Neuronal stem cell (in vitro differentiated cells): Measurements from ENCODE around the gene TMEM132D.

Experiments used
- DNase-seq: peaks from one replicate; pipeline ENCODE4 v3.0.0-alpha.2; 2013; ENCODE audit warnings: low spot score
- H2AFZ ChIP-seq: one replicate; pipeline ENCODE4 v1.6.1; 2013; ENCODE audit warnings: mild to moderate bottlenecking, low read length, inconsistent platforms
- H2AK5ac ChIP-seq: 2 replicates; pipeline ENCODE4 v1.6.1; 2013; ENCODE audit warnings: low read depth, mild to moderate bottlenecking, inconsistent platforms, low read length, moderate library complexity, mixed read lengths
- H2BK120ac ChIP-seq: 2 replicates; pipeline ENCODE4 v1.6.1; 2013; ENCODE audit warnings: low read depth, mild to moderate bottlenecking, inconsistent platforms, low read length, moderate library complexity, mixed read lengths
- H2BK12ac ChIP-seq: one replicate; pipeline ENCODE4 v1.6.1; 2013; ENCODE audit warnings: low read length, inconsistent platforms
- H2BK15ac ChIP-seq: 2 replicates; pipeline ENCODE4 v1.6.1; 2013; ENCODE audit warnings: mild to moderate bottlenecking, low read length, inconsistent platforms, mixed read lengths
- H2BK5ac ChIP-seq: one replicate; pipeline ENCODE4 v1.6.1; 2013; ENCODE audit warnings: inconsistent platforms, mild to moderate bottlenecking, low read length, moderate library complexity
- H3K14ac ChIP-seq: one replicate; pipeline ENCODE4 v1.6.1; 2013; ENCODE audit warnings: low read length, inconsistent platforms
- H3K18ac ChIP-seq: 2 replicates; pipeline ENCODE4 v1.6.1; 2013; ENCODE audit warnings: low read length, inconsistent platforms
- H3K23ac ChIP-seq: 2 replicates; pipeline ENCODE4 v1.6.1; 2013; ENCODE audit warnings: low read depth, mild to moderate bottlenecking, mixed read lengths, low read length, inconsistent platforms; ENCODE audit not compliant: poor library complexity
- H3K27ac ChIP-seq: replicated peaks from 3 replicates; pipeline ENCODE4 v1.5.1; 2013; ENCODE audit warnings: low read length, inconsistent platforms
- H3K27me3 ChIP-seq, 3 experiments: 2 replicates each; pipeline ENCODE4 v1.6.1; 2013; ENCODE audit warnings: low read length in 3 of 3, mild to moderate bottlenecking in 2 of 3, inconsistent platforms in 1 of 3, low read depth in 1 of 3, mixed read lengths in 1 of 3, moderate library complexity in 1 of 3; ENCODE audit not compliant: control insufficient read depth in 3 of 3, insufficient read depth in 3 of 3
- H3K36me3 ChIP-seq, 2 donors: replicated peaks in 1 of 2; 2 replicates each; pipeline ENCODE4 v1.6.1; 2013; ENCODE audit warnings: low read length in 2 of 2; ENCODE audit not compliant: control insufficient read depth in 2 of 2, insufficient read depth in 2 of 2
- H3K4ac ChIP-seq: 2 replicates; pipeline ENCODE4 v1.6.1; 2013; ENCODE audit warnings: inconsistent platforms, mild to moderate bottlenecking, low read length, moderate library complexity
- H3K4me1 ChIP-seq, 2 donors: 1 replicate in 1 of 2; 2 replicates in 1 of 2; pipeline ENCODE4 v1.6.1; 2013; ENCODE audit warnings: low read length in 2 of 2, low read depth in 1 of 2; ENCODE audit not compliant: control insufficient read depth in 2 of 2, insufficient read depth in 1 of 2
- H3K4me2 ChIP-seq: one replicate; pipeline ENCODE4 v1.6.1; 2013; ENCODE audit warnings: mild to moderate bottlenecking, low read length, inconsistent platforms; ENCODE audit not compliant: insufficient read depth, poor library complexity, severe bottlenecking
- H3K4me3 ChIP-seq, 2 donors: 2 replicates each; pipeline ENCODE4 v1.5.1; 2013; ENCODE audit warnings: low read length in 2 of 2, mild to moderate bottlenecking in 2 of 2, inconsistent platforms in 1 of 2, moderate library complexity in 1 of 2
- H3K79me1 ChIP-seq: one replicate; pipeline ENCODE4 v1.6.1; 2013; ENCODE audit warnings: low read depth, mild to moderate bottlenecking, inconsistent platforms, low read length, moderate library complexity
- H3K9ac ChIP-seq: one replicate; pipeline ENCODE4 v1.6.1; 2013; ENCODE audit warnings: mild to moderate bottlenecking, low read depth, low read length, inconsistent platforms; ENCODE audit not compliant: poor library complexity
- H3K9me3 ChIP-seq, 2 donors: replicated peaks in 1 of 2; 2 replicates each; pipeline versions ENCODE3 to v1.6.1; 2013; ENCODE audit warnings: low read length in 2 of 2, mild to moderate bottlenecking in 2 of 2, inconsistent platforms in 1 of 2, low read depth in 1 of 2, mixed read lengths in 1 of 2, moderate library complexity in 1 of 2; ENCODE audit not compliant: control insufficient read depth in 2 of 2, insufficient read depth in 1 of 2
- H4K8ac ChIP-seq: one replicate; pipeline ENCODE4 v1.6.1; 2013; ENCODE audit warnings: low read depth, mild to moderate bottlenecking, inconsistent platforms, low read length, moderate library complexity
- H4K91ac ChIP-seq: one replicate; pipeline ENCODE4 v1.6.1; 2013; ENCODE audit warnings: low read length, low read depth, mild to moderate bottlenecking, inconsistent platforms; ENCODE audit not compliant: poor library complexity
- WGBS, 2 donors: extraction: QIAGEN DNeasy Blood & Tissue Kit; methylation state at CpG; one replicate each; pipeline ENCODE4 v1.1.7; 2013; ENCODE audit warnings: missing lambda C conversion rate in 2 of 2, mixed read lengths in 1 of 2; ENCODE audit not compliant: insufficient read length in 2 of 2, insufficient replicate concordance in 1 of 2; ENCODE audit errors: extremely low coverage in 2 of 2; 5-methylcytosine and 5-hydroxymethylcytosine counted together

The TMEM132D gene

DNA sequence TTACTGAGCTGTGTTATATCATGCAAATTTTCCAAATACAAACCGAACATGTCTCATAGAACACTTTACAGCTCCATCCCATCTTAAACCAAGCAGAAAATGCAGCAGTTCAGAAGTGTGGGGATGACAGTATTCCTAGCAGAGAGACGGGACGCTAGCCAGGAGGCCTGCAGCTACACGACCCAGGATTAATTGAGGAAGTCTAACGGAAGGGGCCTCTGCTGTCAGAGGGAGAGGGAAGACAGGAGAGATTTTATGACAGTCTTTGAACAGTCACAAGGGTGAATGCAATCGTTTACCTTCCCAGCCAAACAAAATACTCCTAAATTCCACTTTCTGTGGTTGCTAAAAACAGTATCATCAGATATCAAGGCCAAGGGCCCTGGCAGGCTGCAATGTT lies 261.9 kb downstream of the TMEM132D start:
- H3K4me2 ChIP-seq = no peak overlapping the region
- H3K27me3 ChIP-seq = no peaks in the 10 kb centered on the region
- no peak overlapping the region for H3K14ac ChIP-seq
- H3K18ac ChIP-seq = no peak overlapping the region
- H3K9ac ChIP-seq = no peak overlapping the region
- no peaks in the 10 kb centered on the region for H3K36me3 ChIP-seq
- H2AFZ ChIP-seq = peak overlapping the region; percentile 35
- H3K9me3 ChIP-seq = peaks cover 2 to 6% of the 10 kb centered on the region in 2 donors
- no CpG with 5 or more reads among the region's 6 CpGs for WGBS, 2 donors
- no peak overlapping the region for H2BK120ac ChIP-seq
- no peak overlapping the region for H3K23ac ChIP-seq
- no peak overlapping the region for H2BK12ac ChIP-seq
- H2BK5ac ChIP-seq = no peak overlapping the region
- H3K27ac ChIP-seq = no peak overlapping the region
- no peak overlapping the region for H2BK15ac ChIP-seq
- no peak overlapping the region for H4K91ac ChIP-seq
- H3K79me1 ChIP-seq = no peaks in the 10 kb centered on the region
- H3K4me1 ChIP-seq = peaks cover 0 to 1% of the 10 kb centered on the region in 2 donors
- no peak overlapping the region for H3K4ac ChIP-seq
- no peak overlapping the region for H4K8ac ChIP-seq
- no peak overlapping the region for H2AK5ac ChIP-seq
- H3K4me3 ChIP-seq = no peak overlapping the region
- no peak for DNase-seq

DNA sequence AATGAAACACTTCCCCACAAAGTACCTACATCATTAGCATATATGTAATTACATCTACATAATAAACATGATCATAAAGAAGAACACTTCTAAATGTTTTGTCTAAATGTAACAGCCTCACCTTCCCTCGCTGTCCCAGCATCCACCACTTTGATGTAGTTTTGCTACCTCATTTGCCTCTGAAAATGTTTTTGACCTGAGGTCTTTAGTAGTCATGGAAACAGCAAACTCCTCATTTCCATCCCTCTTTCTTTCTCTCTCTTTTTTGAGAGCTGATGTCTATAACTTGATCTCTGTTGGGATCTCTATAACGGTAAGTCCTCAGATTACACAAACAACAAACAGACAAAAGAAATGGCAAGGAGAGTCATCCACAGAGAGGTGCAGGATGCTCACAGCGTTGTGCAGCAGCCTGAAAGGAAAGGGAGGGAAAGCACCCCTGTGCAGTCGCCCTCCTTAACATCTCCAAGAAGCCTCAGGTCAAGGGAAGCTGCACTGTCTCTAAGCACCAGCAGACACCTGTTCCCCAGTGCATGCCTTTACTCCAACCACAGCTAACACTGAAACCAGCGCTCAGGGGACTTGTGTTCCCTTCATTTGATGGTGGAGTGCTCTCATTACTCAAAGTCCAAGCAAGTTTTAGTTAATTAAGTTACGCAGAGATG lies 268.7 kb downstream of the TMEM132D start:
- no peak overlapping the region for H3K18ac ChIP-seq
- H3K79me1 ChIP-seq = no peaks in the 10 kb centered on the region
- H3K27ac ChIP-seq = no peak overlapping the region
- no peak overlapping the region for H2BK15ac ChIP-seq
- peaks cover 6 to 8% of the 10 kb centered on the region in 2 donors for H3K4me1 ChIP-seq
- WGBS, 2 donors = no CpG with 5 or more reads among the region's 6 CpGs
- H4K8ac ChIP-seq = no peak overlapping the region
- H2BK12ac ChIP-seq = no peak overlapping the region
- no peak overlapping the region for H3K9ac ChIP-seq
- no peak overlapping the region for H3K14ac ChIP-seq
- H3K27me3 ChIP-seq = no peaks in the 10 kb centered on the region
- H4K91ac ChIP-seq = no peak overlapping the region
- no peak overlapping the region for H3K23ac ChIP-seq
- no peak overlapping the region for H2AK5ac ChIP-seq
- H3K9me3 ChIP-seq = peaks cover 0 to 6% of the 10 kb centered on the region in 2 donors
- no peak overlapping the region for H2BK5ac ChIP-seq
- no peak overlapping the region for H3K4ac ChIP-seq
- H3K4me3 ChIP-seq = no peak overlapping the region
- H3K36me3 ChIP-seq = no peaks in the 10 kb centered on the region
- DNase-seq = no peak
- H3K4me2 ChIP-seq = no peak overlapping the region
- no peak overlapping the region for H2BK120ac ChIP-seq
- H2AFZ ChIP-seq = no peak overlapping the region

DNA sequence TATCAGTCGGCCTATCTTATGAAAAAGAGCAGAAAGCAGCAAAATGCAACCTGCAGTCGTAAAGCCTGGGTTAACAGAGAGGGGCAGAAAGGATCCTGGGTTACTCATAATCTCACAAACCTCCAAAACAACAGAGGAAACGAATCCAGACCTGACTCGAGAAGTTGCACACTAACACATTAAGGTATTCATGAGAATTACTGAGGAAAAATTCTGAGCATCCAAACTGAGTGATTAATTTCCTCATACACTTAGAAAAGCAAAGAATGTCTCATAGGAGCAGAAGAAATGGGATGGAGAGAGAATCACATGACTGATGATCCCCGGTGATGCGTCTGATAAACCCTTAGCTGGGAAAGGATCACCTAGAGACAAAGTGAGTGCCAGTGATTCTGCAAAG lies 272.5 kb downstream of the TMEM132D start:
- no peak overlapping the region for H2BK15ac ChIP-seq
- no peak overlapping the region for H3K18ac ChIP-seq
- H4K91ac ChIP-seq = no peak overlapping the region
- no peak overlapping the region for H2BK5ac ChIP-seq
- no peaks in the 10 kb centered on the region for H3K27me3 ChIP-seq
- H3K27ac ChIP-seq = no peak overlapping the region
- H3K4me2 ChIP-seq = no peak overlapping the region
- no peak overlapping the region for H3K23ac ChIP-seq
- no peaks in the 10 kb centered on the region for H3K9me3 ChIP-seq
- no peak overlapping the region for H3K4ac ChIP-seq
- no peak overlapping the region for H2BK12ac ChIP-seq
- H3K4me3 ChIP-seq = no peak overlapping the region
- no CpG with 5 or more reads among the region's 6 CpGs for WGBS, 2 donors
- H3K14ac ChIP-seq = no peak overlapping the region
- no peak overlapping the region for H2AK5ac ChIP-seq
- no peak overlapping the region for H3K9ac ChIP-seq
- H4K8ac ChIP-seq = no peak overlapping the region
- H3K4me1 ChIP-seq = peaks cover 6 to 11% of the 10 kb centered on the region in 2 donors
- H3K36me3 ChIP-seq = no peaks in the 10 kb centered on the region
- no peak for DNase-seq
- H2BK120ac ChIP-seq = no peak overlapping the region
- H3K79me1 ChIP-seq = no peaks in the 10 kb centered on the region
- H2AFZ ChIP-seq = no peak overlapping the region

DNA sequence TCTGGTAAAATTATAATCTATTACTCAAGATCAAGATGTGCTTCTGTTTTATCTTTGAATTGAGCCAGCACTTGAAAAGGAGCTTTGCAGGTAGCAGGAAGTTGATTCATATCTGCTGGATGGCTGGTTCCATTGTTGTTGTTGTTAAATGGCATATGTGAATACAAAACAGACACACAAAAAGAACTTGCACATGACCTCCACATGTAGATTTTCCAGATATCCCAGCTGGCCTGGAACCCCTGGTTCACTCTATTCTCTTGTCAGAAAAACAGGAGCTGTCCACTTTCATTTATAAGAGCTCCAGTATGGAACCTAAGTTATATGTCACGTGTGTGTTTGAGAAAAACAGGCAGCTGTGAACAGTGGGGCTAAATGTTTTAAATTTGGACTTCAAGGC lies 273.9 kb downstream of the TMEM132D start:
- H2AFZ ChIP-seq = no peak overlapping the region
- no peak overlapping the region for H3K9ac ChIP-seq
- H4K91ac ChIP-seq = no peak overlapping the region
- no CpG with 5 or more reads among the region's 1 CpG for WGBS, 2 donors
- H3K18ac ChIP-seq = no peak overlapping the region
- H3K23ac ChIP-seq = no peak overlapping the region
- H2BK120ac ChIP-seq = no peak overlapping the region
- DNase-seq = no peak
- no peak overlapping the region for H3K27ac ChIP-seq
- H3K4me1 ChIP-seq = peaks cover 4 to 6% of the 10 kb centered on the region in 2 donors
- H2BK15ac ChIP-seq = no peak overlapping the region
- H3K4ac ChIP-seq = no peak overlapping the region
- no peak overlapping the region for H2BK5ac ChIP-seq
- H4K8ac ChIP-seq = no peak overlapping the region
- no peaks in the 10 kb centered on the region for H3K79me1 ChIP-seq
- H3K4me2 ChIP-seq = no peak overlapping the region
- no peak overlapping the region for H3K14ac ChIP-seq
- no peaks in the 10 kb centered on the region for H3K27me3 ChIP-seq
- no peak overlapping the region for H2AK5ac ChIP-seq
- no peaks in the 10 kb centered on the region for H3K36me3 ChIP-seq
- no peaks in the 10 kb centered on the region for H3K9me3 ChIP-seq
- no peak overlapping the region for H2BK12ac ChIP-seq
- H3K4me3 ChIP-seq = no peak overlapping the region
